GM12891 (cell line): Measurements from ENCODE around the gene ELL3. TPM values are rescaled to one million over a fixed set of nuclear protein-coding genes. Genes with fewer than 3 reads are reported as not detected.
"Not testable (repeated sequence)": the region's sequence is repeated elsewhere in the genome, so short reads cannot be mapped to it uniquely, and the experiment has no call there.

Source experiments
- DNase-seq: peaks from one replicate; pipeline ENCODE4 v3.0.0; 2011; ENCODE audit warnings: low spot score; ENCODE audit not compliant: insufficient read length
- FAIRE-seq: peaks from 2 replicates; lab custom pipeline; 2011; peaks lifted over from hg19 to GRCh38; lab: Jason Lieb, UNC
- PAX5 ChIP-seq: IDR thresholded peaks from 2 replicates; pipeline ENCODE4 v1.6.1; 2011; ENCODE audit warnings: low read length, moderate library complexity, mild to moderate bottlenecking; ENCODE audit not compliant: insufficient read depth, severe bottlenecking
- POLR2A ChIP-seq: IDR thresholded peaks from 2 replicates; pipeline ENCODE4 v1.6.1; 2011; ENCODE audit warnings: low read depth, low read length, control low read depth
- POLR2AphosphoS5 ChIP-seq: IDR thresholded peaks from 2 replicates; pipeline ENCODE4 v1.6.1; 2011; ENCODE audit warnings: low read depth, low read length, control low read depth
- POU2F2 ChIP-seq: IDR thresholded peaks from 2 replicates; pipeline ENCODE4 v1.6.1; 2011; ENCODE audit warnings: low read depth, mild to moderate bottlenecking, control low read depth, low read length, moderate library complexity
- SPI1 ChIP-seq: IDR thresholded peaks from 2 replicates; pipeline ENCODE4 v1.6.1; 2011; ENCODE audit warnings: low read depth, low read length, control low read depth
- TAF1 ChIP-seq: IDR thresholded peaks from 2 replicates; pipeline ENCODE4 v1.6.1; 2011; ENCODE audit warnings: low read depth, low read length, control low read depth
- polyA plus RNA-seq: library from polyadenylated mRNA; unstranded; fragments of >200 nt; gene quantifications from one replicate; pipeline ENCODE4 v1.2.1, GENCODE V29; 2012; ENCODE audit warnings: low read depth, missing spikeins, inconsistent platforms; ENCODE audit not compliant: missing spikeins

Gene ELL3, protein sequence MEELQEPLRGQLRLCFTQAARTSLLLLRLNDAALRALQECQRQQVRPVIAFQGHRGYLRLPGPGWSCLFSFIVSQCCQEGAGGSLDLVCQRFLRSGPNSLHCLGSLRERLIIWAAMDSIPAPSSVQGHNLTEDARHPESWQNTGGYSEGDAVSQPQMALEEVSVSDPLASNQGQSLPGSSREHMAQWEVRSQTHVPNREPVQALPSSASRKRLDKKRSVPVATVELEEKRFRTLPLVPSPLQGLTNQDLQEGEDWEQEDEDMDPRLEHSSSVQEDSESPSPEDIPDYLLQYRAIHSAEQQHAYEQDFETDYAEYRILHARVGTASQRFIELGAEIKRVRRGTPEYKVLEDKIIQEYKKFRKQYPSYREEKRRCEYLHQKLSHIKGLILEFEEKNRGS
- polyA plus RNA-seq = 17.9 TPM

DNA sequence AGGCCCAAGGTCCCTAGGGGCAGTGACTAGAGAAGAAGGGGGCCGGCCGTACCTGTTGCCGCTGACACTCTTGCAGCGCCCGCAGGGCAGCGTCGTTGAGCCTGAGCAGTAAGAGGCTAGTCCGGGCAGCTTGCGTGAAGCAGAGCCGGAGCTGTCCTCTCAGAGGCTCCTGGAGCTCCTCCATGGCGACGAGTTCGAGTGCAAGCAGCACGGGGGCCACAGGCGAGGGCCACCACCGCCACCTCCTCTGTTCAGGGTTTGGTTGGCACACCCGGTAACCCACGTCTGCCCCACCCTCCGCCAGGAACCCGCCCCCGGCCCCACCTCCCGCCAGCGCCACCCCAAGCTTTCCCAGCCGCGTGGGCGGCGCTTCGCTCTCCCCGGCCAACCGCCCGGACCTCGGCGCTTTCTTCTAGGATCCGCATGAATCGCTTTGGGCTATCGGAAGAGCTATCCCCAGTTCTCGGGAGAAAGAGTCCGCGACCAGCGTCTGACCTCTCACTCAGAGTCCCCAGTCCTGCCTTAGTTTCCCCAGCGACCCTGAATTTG lies at the start of gene ELL3:
Gene ELL3 (minus strand): TSS at position 249 of the 549 bp plus-strand sequence. CDS start 65 bp downstream, at position 184.
- DNase-seq (peak; percentile 43), FAIRE-seq (no peak)
- no peak for TF ChIP-seq POU2F2
- TF ChIP-seq SPI1 = no peak
- TF ChIP-seq TAF1 = 0 out of 2 replicates have a peak, but pooled peaks have one; percentile 16
- no peak; the same call in 1 of the 2 replicates for TF ChIP-seq POLR2A
- no peak for TF ChIP-seq PAX5
- TF ChIP-seq POLR2AphosphoS5 = no peak

DNA sequence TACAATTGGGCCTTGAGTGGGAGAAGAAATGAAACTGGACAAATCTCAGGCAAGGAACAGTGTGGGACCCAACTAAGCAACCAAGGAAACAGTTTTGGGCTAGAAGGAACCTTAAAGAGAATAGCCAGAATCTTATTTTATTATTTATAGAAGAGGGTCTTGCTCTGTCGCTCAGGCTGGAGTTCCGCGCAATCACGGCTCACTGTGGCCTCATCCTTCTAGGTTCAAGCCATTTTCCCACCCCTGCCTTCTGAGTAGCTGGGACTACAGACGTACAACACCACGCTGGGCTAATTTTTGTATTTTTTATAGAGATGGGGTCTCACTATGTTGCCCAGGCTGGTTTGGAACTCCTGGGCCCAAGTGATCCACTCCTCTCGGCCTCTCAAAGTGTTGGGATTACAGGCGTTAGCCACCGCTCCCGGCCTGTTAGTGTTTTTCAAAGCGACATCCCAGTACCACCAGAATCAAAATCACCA lies 49.3 kb upstream of the ELL3 start:
- TF ChIP-seq PAX5 = no peak
- no peak for TF ChIP-seq POU2F2
- no peak for TF ChIP-seq POLR2AphosphoS5
- TF ChIP-seq TAF1 = no peak
- TF ChIP-seq POLR2A = no peak
- TF ChIP-seq SPI1 = no peak
- DNase-seq (no peak), FAIRE-seq (no peak)

DNA sequence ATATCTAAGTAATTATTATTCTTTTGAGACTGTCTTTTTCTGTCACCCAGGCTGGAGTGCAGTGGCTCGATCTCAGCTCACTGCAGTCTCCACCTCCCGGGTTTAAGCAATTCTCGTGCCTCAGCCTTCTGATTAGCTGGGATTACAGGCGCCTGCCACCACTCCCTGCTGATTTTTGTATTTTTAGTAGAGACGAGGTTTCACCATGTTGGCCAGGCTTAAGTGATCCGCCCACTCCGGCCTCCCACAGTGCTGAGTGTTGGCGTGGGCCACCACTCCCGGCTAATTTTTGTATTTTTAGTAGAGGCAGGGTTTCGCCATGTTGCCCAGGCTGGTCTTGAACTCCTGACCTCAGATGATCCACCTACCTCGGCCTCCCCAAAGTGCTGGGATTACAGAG lies 48.5 kb upstream of the ELL3 start:
- not testable (repeated sequence) for FAIRE-seq, DNase-seq

DNA sequence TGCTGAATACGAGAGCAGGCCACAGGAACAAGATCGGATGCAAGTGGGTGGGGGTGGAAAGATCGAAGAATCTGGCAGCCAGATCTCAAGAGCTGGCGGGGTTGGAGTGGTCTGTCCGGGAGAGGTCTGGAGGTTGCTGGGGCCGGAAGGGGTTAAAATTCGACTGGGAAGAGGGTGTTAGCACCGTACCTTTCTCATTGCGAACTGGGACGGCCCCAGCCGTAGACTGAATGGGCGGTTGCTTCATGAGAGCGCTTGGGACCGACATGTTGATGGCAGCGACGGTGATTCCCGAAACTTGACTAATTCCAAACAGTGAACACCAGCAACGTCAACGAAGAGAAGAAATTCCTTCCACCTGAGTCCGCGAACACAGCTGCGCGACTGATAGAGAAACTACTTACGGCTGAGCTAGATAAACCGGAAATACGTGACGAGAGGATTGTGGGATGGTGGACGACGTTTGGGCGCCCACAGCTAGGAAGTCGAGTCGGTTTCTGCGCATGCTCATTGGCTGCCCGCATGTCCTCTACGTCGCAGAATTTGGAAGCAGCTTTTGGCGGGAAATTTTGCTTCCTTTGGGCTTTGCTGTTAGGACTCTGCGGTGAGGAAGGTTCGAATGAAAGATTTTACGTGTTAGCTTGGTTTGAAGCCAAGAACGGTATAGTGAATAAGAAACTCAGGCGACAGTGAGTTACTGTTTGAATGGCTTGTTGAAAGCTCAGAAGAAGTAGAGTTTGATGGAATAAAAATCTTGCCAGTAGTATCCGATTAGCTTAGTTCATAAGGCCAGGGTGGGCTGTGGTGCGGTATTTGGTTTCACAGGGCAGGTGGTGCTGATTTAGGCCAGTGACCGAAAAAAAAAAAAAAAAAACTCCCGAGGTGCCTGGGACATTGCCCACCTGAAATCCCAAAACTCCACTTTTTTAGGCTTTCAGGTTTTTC lies 47.8 kb upstream of the ELL3 start, which contains the start of gene MFAP1:
Gene MFAP1 (minus strand): TSS at position 389 of the 945 bp plus-strand sequence. CDS start 121 bp downstream, at position 268.
- TF ChIP-seq POLR2A (peak; percentile 98), TAF1 (peak; percentile 95), PAX5 (no peak), POU2F2 (0 out of 2 replicates have a peak, but pooled peaks have one; percentile 20), POLR2AphosphoS5 (peak; percentile 99)
- FAIRE-seq (peak; percentile 97), DNase-seq (peak; percentile 77)

DNA sequence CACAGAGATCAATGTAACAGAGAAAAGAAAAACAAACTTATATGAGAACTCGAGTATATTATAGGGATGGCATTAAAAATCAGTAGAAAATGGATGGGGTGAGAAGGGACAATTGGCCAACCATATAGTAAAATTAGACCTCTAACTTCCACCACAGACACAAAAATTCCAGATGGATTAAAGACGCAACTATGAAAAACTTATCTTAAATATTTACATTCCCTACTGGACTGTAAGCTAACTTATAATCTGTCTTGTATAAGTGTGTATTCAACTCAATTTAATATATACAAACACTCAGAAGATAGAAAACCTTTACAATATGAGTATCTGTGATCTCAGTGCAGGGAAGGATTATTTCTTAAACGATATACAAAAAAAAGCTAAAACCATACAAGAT lies 44.7 kb upstream of the ELL3 start:
- no peak for DNase-seq
- no peak for FAIRE-seq
- TF ChIP-seq PAX5 (no peak), SPI1 (no peak), POU2F2 (no peak), POLR2A (no peak), TAF1 (no peak), POLR2AphosphoS5 (no peak)

DNA sequence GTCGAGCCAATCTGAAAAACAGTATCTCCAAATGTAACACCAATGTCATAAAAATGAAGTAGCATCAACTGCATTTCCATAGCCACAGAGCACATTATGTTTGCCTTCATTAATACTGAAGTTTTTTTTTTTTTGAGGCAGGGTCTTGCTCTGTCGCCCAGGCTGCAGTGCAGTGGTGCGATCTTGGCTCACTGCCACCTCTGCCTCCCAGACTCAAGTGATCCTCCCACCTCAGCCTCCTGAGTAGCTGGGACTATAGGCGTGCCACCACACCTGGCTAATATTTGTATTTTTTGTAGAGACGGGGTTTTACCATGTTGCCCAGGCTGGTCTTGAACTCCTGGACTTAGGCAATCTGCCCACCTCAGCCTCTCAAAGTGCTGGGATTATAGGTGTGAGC lies 38.3 kb upstream of the ELL3 start:
- not testable (repeated sequence) for DNase-seq, FAIRE-seq

DNA sequence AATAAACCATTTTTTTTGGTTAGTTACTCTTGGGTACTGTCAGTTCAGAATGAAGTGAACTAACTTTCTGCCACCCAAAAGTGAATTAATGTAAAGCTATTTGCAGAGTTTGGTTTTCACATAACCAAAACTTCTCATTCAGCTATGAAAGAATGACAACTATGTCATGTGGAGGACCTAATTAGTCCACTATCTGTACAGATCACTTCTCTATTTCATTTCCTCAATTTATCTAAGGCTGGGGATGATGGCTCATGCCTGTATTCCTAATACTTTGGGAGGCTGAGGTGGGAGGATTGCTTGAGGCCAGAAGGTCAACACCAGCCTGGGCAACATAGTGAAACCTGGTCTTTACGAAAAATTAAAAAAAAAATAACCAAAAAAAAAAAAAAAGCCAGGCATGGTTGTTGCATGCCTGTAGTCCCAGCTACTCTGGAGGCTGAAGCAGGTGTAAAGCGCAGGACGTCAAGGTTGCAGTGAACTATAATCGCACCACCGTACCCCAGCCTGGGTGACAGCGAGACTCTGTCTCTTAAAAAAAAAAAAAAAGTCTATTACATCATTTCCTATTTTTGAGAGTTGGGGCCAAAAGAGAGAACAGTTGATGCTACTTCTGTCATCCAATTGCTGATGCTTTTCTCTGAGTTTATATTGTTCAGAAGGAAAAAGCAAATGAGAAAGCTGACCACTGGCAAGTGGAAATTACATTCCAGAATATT lies 32.4 kb upstream of the ELL3 start:
- FAIRE-seq (peak; percentile 65), DNase-seq (no peak)
- TF ChIP-seq SPI1 = peak; percentile 97
- TF ChIP-seq POLR2AphosphoS5 = no peak
- no peak for TF ChIP-seq POLR2A
- TF ChIP-seq POU2F2 = no peak
- no peak for TF ChIP-seq TAF1
- TF ChIP-seq PAX5 = no peak

DNA sequence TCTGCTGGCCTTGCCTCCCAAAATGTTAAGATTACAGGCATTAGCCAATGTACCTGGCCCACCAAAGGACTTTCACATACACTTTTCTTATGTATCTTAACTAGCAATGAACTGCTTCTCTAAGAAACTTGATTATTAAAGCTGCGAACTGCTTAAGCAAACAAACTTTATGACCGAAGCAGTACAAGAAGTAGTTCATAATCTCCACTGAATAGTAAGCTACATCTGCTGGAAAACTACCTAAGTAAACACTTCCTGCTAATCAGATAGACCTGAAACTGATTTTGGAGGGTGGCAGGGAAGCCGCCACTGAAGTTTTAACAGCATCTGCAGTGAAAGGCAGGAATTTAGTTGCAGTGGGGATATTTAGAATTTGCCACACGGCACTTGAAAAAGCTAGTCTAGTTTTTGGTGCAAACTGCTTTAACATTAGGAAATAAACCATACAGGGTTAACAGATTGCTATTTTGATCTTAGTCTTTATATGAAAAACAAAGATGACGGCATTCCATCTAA lies 31.7 kb upstream of the ELL3 start:
- FAIRE-seq (no peak), DNase-seq (no peak)
- TF ChIP-seq POLR2AphosphoS5 = no peak
- no peak for TF ChIP-seq PAX5
- no peak for TF ChIP-seq POU2F2
- TF ChIP-seq POLR2A = no peak
- TF ChIP-seq TAF1 = no peak

DNA sequence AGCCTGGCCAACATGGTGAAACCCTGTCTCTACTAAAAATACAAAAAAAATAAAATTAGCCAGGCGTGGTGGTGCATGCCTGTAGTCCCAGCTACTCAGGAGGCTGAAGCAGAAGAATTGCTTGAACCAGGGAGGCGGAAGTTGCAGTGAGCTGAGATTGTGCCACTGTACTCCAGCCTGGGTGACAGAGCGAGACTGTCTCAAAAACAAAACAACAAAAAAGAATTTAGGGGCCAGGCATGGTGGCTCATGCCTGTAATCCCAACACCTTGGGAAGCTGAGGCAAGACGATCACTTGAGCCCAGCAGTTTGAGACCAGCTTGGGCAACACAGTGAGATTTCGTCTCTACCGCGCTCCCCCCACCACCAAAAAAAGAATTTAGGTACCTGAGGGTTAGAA lies 25.9 kb upstream of the ELL3 start:
- FAIRE-seq, DNase-seq: not testable (repeated sequence)
